Central memory CD4-positive, alpha-beta T cell (primary cell): Measurements from ENCODE around the gene NVL.
A peak's percentile ranks its signal among the peaks of the same experiment; 100 is the strongest.

ENCODE experiments used
- DNase-seq: peaks from one replicate; pipeline ENCODE4 v3.0.0; 2022

NVL gene

DNA sequence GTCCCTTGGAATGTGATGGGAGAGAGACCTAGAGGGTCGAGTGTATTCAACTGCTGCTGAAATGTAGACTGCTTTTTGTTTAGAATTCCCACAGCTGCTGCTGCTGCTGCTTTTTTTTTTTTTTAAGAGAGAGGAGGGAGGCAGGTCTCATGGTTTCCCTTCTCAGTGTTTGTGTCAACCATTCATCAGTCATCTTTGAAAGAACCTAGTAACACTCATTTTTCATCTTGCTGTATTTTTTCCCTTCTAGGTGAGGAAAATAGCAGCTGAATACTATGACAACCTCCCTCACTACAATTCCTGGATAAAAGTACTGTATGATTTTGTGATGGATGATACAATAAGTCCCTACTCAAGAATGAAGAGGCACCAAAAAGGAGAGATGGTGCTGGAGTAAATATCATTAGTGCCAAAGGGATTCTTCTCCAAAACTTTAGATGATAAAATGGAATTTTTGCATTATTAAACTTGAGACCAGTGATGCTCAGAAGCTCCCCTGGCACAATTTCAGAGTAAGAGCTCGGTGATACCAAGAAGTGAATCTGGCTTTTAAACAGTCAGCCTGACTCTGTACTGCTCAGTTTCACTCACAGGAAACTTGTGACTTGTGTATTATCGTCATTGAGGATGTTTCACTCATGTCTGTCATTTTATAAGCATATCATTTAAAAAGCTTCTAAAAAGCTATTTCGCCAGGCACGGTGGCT lies 137.7 kb downstream of the NVL start:
- no peak for DNase-seq

DNA sequence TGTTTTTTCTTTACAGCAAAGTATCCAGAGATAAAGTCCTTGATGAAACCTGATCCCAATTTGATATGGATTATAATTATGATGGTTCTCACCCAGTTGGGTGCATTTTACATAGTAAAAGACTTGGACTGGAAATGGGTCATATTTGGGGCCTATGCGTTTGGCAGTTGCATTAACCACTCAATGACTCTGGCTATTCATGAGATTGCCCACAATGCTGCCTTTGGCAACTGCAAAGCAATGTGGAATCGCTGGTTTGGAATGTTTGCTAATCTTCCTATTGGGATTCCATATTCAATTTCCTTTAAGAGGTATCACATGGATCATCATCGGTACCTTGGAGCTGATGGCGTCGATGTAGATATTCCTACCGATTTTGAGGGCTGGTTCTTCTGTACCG lies 140.4 kb downstream of the NVL start:
- DNase-seq: no peak

DNA sequence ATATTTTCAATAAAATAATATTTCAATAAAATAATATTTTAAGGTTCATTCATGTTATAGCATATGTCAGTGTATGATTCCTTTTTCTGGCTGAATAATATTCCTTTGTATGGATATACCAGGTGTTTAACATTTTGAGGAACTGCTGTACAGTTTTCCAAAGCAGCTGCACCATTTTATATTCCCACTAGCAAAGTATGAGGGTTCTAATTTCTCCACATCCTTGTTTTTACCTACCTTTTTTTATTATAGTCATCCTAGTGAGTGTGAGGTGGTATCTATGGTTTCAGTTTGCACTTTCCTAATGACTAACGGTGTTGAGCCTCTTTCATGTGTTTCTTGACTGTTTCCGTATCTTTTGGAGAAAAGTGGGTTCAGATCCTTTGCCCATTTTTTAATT lies 141.7 kb downstream of the NVL start:
- DNase-seq: no peak

DNA sequence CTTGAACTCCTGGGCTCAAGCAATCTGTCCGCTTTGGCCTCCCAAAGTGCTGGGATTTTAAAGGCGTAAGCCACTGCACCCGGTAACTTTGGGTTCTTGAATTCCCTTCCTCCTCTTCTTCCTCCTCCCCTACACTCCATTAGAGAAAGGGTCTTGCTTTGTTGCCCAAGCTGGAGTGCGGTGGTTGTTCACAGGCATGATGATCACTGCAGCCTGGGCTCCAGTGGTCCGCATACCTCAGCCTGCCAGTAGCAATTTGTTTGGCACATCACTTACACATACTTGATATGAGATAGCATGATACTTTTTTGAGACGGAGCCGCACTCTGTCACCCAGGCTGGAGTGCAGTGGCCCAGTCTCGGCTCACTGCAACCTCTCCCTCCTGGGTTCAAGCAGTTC lies 144.8 kb downstream of the NVL start:
- DNase-seq: no peak

DNA sequence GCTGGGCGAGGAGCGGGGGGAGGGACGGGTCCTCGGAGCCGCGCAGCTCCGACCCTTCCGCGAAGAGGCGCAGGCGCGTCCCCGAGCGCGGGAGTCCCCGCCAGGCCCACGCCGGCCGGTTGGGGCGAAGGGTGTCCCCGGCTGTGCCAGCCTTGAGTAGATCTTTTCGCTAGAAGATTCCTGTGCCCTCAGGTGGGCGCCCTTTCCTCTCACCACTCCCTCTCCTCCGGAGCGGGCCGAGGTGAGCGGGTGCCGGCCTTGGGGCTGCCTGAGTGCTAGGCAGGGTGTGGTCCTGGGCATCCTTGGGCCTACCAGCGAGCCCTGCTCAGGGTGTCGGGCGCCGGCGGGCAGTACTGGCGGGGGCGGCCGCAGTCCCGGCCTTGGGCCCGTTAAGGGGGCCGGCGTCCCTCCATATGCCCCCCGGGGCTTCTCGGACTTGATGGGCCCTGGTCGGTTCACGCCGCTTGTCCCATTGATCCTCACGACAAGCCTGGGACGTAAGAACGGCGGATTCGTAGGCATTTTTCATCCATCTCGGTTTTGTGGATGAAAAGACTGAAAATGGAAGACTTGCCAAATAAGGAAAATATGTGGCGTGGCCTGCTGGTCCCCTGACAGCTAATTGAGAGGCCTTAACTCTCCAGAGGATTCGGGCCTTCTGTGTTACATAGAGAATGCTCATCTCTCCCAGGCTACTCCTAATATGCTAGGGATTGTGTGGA lies 146.2 kb downstream of the NVL start:
- DNase-seq: peak; percentile 54

DNA sequence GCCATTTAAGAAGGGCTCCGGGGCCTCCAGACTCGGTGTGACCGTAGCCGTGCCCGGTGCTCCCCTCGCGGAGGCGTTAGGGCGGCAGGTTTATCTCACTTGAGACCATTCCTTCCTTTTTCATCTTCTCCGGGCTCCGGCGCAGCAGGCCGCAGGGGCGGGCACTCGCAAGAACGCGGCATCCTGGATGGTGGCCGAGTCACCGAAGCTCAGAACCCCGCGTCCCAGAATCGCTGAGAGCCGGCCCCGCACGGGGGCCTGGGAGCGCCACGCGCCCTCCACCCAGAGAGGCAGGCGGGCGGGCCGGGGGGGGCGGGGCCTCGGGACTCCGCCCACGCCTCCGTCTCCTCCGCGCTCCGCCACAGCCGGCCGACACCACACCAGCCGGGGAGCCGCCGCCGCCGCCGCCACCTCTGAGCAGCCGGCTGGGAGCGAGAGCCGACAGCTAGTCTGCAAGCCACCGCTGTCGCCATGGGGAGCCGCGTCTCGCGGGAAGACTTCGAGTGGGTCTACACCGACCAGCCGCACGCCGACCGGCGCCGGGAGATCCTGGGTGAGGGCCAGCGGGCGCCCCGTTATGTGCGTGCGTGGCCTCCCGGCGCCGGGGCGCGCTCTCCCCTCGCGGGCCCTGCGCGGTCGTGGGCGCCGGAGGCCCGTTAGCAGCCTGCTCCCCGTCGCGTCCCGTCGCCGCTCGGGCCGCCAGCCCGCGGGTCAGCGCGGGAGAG lies 146.9 kb downstream of the NVL start, which contains the start of gene DEGS1:
DEGS1 (plus strand) TSS at position 375 of the 725 bp plus-strand sequence; CDS start at position 472, 97 bp downstream.
- peak; percentile 85 for DNase-seq

DNA sequence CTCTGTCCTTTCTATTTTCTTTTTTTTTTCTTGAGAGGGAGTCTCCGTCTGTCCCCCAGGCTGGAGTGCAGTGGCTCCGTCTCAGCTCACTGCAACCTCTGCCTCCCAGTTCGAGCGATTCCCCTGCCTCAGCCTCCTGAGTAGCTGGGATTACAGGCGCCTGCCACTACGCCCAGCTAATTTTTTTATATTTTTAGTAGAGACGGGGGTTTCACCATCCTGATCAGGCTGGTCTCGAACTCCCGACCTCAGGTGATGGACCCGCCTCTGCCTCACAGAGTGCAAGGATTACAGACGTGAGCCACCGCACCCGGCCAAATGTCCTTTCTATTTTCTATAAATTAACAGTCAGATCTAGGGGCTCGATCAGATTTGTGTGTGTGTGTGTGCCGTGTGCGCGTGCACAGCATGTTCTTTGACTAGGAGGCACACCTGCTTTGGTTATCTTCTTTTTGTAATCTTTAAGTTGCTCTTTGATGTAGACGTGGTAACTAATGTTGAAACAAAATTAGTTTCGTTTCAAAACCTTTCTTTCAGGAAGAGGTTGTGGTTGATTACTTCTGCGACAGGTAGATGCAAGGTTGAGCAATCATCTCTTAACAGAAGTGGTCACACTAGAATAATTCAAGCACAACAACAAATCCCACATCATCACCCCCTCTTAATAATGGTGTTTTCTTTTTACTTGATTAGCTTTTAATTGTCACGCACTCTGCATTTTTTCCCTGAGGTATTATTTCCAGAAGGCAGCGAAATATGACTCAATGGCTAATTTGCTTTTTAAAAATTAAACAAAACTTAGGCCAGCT lies 147.7 kb downstream of the NVL start:
- DNase-seq: peak; percentile 88

DNA sequence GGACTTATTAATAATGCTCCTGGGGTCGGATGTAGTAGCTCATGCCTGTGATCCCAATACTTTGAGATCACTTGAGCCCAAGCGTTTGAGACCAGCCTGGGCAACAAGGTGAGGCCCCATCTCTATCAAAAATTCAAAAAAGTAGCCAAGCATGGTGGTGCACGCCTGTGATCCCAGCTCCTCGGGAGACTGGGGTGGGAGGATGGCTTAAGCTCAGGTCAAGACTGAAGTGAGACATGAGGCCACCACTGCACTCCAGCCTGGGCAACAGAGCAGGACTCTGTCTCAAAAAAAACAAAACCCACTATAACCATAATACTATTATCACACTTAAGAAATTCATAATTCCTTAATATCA lies 148.5 kb downstream of the NVL start:
- no peak for DNase-seq

DNA sequence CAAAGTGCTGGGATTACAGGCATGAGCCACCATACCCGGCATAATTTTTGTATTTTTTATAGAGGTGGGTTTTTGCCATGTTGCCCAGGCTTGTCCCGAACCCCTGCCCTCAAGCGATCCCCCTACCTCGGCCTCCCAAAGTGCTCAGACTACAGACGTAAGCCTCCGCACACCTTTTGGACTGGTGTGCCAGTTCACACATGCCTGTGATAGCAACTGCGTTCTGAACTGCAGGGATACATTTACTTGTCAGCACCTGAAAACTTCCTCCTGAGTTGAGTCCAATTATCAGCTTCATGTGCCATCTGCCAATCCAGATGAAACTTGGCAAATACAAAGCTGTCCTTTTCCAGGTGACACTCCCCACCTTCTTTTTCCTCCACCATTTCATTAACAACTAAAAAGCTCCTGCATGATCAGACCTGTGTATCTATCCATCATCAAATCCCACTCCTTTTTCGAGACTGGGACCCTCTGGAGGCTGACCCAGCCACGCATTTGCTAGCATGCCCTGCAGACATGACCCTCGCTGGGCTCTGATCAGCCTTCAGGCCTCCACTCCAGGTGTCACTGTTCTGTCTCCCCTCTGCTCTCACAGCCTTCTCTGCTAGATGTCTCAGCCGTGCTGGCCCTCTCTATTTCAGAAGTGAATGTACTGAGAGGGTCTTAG lies 149.1 kb downstream of the NVL start:
- no peak for DNase-seq

DNA sequence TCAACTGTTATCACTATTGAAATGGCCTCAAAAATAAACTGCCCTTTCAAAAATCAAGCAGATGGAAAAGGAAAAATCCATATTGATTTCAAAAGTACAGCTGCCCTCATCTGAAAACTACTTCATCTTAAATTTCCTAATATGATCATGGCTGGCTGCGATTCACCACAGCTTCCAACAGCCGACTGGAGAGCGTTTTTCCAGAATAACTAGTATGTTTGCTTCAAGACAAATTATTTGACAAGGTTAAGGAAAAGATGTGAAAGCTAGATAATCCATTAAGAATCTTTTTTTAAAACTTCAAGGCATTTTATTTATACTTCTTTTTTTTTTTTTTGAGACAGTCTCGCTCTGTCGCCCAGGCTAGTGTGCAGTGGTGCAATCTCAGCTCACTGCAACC lies 151.1 kb downstream of the NVL start:
- DNase-seq: no peak

DNA sequence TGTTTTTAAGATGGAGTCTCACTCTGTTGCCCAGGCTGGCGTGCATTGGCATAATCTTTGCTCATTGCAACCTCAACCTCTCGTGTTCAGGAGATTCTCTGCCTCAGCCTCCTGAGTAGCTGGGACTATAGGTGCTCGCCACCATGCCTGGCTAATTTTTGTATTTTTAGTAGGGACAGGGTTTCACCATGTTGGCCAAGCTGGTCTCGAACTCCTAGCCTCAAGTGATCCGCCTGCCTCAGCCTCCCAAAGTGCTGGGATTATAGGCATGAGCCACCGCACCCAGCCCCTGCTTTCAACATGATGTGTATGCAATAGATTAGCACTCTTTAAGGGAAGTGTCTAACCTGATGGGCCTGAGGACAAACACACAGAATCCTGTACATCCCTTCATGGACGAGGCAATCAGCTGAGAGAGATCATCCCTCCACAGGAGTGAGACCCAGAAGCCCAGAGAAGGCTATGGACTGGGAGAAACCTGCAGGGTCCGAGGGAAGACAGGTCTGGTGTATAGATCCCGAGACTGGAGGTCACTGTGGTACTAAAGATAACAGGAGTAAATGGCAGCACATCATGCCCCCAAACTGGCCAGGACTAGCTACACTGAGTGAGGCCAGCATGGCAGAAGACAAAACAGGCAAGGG lies 152.5 kb downstream of the NVL start:
- no peak for DNase-seq
